ENCODE data around the gene TMEM72. TPM values are rescaled to one million over a fixed set of nuclear protein-coding genes. Genes with fewer than 3 reads are reported as not detected.
"Not testable (repeated sequence)": the region's sequence is repeated elsewhere in the genome, so short reads cannot be mapped to it uniquely, and the experiment has no call there.

TMEM72 gene
- not detected in 2 replicates for polyA plus RNA-seq (2014; cell fraction: cytosol; rRNA removed)
- polyA plus RNA-seq (2014; cell fraction: nucleus; rRNA removed), result not detected in 2 replicates

DNA sequence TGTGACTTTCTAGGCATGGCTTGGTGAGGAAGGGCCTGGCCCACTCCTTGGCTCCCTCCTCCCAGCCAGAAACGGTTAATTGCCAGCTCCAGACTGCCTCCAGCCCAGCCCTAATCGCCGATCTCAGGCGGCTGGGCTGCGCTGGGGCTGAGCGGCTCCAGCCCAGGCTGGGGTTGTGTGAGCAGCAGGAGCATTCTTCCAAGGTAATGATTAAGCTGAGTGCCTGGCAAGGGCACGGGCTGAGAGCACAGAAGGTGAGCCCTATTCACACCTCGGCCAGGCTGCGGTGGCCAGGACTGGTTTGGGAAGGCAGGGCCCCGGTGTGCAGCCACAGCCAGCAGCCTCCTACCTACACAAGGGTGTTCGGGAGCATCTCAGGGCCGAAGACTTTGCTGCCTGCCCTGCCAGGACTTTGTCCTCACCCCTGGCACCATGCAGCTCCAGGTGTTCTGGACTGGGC, at the start of gene TMEM72:
TMEM72 (plus strand) TSS at position 257 of the 460 bp plus-strand sequence; CDS start at position 433, 176 bp downstream.
- DNase-seq (ENCODE audit: low spot score), result peak; percentile 19

DNA sequence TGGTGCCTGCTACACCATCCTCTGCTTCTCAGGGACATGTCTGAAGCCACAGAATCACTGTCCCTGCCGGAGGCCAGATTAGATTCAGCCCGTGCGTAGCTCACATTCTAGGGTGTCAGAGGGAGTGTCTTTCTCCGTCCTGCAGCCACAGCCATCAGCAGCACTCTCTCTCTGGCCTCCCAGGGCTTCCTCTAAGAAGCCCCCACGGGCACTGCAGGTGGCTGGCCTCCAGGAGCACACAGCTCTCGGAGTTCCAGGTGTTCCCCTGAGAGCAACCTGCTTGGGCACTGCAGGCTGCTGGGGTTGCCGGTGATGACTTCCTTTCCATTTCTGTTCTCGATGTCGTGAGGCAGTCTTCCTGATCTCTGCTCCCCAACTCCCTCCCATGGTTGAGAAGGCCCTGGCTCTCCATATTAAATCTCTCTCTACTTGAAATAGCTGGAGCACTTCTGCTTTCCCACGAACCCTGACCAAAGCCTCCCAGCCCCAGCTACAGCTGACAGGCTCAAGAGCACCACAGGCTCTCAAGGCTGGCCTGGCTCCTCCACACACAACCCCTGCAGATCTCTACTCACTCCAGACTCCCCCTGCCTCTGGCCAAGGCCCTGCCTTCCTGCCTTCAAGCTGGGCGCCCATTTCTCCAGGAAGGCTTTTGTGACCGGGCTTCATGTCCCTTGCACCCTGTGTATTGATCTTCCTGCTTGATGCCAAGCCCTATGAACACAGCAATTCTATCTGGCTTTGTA, 49.0 kb upstream of the TMEM72 start:
- DNase-seq (ENCODE audit: low spot score), result no peak

DNA sequence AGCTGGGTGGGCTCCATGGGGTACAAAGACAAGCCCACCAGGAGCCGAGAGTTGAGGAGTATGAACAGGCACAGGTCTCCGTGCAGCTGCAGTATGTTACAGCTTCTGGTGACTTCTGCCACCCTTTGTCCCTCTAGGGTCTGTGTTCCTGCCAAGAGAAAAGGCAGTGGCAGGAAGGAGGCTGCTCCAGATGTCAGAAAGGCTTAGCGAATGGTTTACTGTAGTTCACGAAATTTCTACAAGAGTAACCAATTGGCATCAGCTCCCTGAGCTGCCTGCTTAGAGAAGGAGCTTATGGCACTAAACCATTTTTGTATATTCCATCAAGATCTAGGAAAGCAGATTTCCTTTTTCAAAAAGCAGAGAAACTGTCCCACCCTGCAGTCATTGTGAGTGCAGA, 48.2 kb upstream of the TMEM72 start:
- no peak for DNase-seq (ENCODE audit: low spot score)

DNA sequence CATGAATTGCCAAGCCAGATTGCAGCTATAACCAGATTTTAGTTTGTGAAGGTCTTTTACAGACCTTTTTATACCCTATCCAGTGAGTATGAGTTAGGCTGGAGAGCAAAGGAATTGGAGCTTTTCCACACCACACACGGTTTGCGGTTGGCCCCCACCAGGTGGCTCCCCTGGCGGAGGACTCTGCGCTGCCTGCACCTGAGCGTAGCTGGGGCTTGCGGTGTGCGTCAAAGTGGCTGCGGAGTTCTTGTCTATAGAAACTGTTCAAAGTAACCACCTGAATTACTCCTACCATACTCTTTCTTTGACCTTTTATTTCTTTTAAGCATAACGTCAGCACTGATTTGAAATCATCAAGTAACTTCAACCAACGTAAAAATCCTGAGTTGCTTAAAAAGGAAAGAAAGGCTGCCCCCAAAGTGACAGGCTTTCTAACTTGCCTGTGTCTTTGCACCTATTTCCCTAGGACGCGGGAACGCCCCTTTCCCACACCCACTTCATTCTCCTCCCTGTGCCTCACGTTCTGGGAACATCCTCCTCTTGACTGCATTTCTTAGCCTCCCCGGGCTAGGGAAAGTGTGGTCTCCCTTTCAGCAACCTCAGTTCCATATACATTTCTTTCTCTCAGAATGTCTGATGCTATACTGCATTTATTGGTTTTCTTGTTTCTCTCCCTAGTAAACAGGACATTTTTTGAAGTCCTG, 47.6 kb upstream of the TMEM72 start:
- DNase-seq (ENCODE audit: low spot score), result no peak

DNA sequence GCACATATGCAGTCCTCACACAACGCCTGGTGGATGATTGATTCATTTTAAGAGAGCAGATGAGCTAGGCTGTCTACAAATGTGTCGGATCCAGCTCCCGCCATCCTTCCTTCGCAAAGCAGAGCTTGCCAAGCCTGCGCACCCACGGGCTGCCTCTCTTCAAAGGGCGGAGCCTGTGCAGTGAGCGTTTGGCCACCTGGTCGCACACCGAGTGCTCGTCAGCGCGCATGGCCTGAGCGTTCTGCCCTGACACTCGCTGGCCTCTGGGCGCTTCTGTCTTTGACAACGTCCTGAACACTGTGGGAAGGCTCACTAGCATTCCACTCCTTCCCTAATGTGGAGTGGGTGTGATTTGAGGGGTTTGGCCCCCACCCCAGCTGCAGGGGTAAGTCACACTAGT, 47.1 kb upstream of the TMEM72 start:
- no peak for DNase-seq (ENCODE audit: low spot score)

DNA sequence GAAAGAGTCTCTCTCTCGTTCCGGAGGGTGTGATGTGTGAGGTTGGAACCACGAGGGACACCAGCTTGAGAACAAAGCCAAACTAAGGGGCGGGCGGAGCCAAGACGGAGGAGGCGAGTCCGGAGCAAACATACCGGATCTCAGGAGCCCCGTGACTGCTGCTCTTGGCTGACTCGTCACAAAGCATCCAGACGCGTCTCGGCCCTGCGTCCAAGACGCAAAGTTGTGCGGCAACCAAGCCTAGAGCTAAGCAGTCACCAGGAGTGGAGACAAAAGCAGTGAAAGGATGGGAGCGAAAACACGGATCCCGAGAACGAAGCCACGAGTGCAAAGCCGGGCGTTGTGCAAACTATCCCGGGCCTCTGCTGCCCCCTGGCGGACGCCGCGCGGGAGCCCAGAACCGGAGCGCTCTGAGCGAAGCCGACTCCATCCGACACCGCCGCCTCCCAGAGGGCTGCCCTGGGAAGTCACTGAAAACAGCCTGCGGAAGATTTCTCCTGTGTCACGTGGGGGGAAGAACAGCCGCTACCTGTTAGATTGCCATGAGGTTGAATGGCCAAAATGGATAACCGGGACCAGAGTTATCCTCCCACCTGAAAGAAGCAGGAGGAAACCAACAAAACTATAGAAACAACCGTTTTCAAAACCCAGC, 46.4 kb upstream of the TMEM72 start:
- DNase-seq (ENCODE audit: low spot score), result peak; percentile 65

DNA sequence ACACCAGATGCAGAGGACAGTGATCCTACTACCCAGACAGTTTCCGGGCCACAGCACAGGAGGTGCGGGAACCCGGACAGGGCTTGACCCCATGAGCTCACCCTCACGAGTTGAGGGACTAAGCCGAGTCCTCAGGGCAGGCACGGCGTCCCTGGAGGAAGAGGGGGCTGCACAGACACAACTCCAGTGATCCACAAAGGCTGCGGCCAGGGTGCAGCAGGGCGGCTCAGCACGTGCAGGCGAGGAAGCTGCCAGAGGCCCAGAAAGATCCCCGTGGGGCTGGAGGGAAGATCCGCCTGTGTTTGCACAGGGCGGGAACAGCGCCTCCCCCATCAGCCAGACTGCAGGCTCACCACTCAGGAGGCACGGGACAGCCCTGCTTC, 45.9 kb upstream of the TMEM72 start:
- DNase-seq (ENCODE audit: low spot score), result no peak

DNA sequence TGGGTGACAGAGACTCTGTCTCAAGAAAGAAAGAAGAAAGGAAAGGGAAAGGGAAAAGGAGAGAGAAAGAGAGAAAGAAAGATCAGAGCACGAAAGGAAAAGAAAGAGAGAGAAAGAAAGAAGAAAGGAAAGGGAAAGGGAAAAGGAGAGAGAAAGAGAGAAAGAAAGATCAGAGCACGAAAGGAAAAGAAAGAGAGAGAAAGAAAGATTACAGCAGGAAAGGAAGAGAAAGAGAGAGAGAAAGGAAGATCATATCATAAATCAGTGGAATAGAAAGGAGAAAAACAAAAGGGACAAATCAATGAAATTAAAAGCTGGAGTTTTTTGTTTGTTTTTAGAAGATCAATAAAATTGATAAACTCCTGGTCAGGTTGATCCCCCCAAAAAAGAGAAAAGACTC, 44.8 kb upstream of the TMEM72 start:
- not testable (repeated sequence) for DNase-seq (ENCODE audit: low spot score)

DNA sequence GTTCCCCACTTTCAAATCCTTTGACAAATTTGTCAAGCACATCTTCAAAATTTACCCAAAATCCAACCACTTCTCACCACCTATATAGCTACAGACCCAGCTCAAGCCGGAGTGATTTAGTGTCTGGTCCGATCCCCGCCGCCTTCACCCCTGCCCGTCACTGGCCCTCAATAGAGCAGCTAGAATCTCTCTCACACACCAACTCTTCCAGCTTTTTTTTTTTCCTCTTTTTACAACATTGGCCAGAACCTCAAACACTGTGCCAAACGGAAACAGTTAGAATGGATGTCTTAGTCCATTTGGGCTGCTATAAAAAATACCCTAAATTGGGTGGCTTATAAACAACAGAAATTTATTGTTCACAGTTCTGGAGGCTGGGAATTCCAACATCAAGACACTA, 41.1 kb upstream of the TMEM72 start:
- no peak for DNase-seq (ENCODE audit: low spot score)

DNA sequence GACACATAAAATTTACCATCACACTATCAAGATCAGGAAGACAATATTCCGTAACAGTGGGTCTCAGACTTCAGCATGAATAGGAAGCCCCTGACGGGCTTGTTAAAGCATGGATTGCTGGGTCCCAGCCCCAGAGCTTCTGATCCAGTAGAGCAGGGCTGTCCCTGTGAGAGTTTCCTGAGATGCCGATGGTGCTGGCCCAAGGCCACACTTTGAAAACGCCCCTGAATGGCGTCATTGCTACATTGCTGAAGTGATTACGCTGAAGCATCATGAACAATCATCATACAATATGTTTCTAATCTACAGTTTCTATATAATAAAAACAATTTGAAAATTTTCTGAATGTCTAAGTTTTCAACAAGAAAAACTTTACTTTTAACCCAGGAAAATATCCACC, 38.0 kb upstream of the TMEM72 start:
- no peak for DNase-seq (ENCODE audit: low spot score)

DNA sequence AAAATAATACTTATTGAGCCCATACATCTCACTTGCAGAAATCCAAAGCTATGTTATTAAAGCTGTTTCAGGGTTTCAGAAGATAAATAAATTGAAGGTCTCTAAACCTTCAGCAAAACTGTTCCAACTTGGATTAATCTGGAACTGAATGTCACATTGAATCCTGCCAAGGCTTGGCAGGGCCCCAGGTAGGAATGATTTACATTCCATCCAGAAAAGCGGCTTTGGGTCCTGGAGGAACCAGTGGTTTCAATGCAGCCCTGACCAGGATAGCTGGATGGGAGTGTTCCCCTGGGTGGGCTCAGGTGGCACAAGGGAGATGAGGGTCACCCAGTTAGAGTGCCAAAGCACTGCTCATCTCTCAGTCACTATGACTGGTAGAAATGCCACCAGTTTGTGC, 37.0 kb upstream of the TMEM72 start:
- no peak for DNase-seq (ENCODE audit: low spot score)

DNA sequence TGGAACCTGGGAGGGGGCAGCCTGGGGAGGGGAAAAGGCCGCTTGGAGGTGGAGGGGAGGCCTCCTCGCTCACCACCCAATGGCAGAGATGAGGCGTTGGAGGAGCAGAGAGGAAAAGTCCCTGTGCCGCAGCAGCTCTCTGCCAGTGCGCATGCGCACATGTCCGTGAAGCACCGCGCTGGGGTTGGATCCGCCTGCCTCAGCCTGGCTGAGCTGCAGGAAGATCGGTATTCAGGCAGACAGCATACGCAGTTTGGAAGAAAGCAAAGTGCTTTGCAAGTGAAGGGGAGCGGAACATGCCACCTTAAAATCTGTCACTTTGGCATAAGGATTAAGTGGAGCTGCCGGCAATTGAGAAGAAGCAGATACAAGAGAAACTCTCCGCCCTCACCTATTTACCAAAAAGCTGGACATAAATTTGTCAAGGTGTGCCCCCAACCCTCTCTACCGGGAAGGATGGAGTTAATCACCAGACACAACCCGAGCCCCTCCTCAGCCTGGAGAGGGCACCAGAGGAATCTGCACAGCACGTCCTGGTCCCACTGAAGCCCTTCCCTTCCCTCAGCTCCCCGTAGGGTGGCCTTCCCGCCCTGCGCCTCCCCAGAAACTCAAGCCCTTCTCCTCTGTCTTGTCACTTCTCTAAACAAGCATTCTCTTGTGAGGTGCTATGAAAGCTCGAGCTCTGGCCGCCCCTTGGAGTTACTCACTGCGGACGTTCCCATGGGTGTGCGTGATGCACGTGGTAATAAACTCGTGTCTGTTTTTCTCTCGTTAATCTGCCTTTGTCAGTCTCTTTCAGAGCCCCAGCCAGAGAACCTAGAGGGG, 32.2 kb upstream of the TMEM72 start:
- DNase-seq (ENCODE audit: low spot score), result peak; percentile 86

DNA sequence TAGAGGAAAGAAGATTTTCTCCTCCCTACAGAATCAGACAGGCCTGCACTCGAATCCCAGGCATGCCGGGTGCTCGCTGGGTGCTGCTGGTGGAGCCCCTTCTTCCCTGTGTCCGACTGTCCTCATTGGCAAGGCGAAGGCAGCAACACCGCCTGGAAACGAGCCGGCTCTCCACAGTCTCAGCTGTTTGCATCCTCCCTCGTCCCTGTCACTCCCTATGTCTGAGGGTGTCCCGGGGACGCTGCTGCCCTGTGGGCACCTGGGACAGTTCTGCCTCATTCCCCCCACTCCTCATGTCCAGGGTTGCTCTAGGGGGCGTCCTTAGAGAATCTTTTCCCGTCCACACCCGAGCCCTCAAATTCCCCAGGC, 31.6 kb upstream of the TMEM72 start:
- DNase-seq (ENCODE audit: low spot score), result no peak

DNA sequence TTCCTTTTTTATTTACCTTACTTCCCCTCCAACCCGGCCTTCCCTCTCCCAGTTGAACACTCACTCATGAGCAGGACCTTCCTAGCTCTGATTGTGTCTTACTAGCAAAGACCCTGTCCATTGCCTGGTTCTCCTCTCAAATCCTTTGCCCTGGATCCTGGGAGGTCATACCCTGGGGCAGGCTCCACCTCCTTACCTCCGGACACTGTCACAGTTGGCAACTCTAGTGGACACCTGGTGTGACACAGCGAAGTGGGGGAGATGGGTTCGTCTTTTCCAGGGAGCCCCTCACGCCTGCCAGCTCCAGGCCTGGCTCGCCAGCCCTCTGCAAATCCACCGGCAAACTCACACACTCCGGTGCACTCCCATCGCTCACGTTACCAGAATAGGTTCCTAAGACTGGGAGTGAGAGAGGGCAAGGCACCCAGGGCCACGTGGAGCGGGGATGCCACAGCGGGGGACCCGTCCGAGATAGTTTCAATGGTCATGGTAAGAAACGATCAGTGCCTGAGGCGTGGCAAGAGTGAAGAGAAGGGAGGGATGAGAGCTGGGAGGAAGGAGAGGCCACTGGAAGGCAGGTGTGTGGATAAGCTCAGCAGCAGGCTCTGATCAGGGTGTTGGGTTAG, 30.9 kb upstream of the TMEM72 start:
- DNase-seq (ENCODE audit: low spot score), result no peak

DNA sequence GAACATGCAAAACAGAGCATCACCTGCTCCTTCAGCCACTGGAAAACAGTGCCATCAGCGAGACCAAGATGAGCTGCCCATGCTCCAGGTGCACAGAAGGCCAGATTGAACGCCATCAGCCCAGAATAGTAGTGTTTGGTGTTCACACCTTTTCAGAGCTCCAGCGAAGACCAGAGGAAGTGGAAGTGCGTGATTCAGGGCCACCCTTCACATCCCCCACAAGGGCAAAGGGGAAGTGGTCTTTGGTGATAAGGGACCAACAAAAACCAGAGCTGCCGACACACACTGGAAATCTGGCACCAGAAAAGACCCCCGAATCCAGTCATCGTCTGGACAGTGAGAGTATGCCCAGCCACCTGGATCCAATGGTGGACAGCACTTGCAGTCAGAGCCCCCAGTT, 29.5 kb upstream of the TMEM72 start:
- DNase-seq (ENCODE audit: low spot score), result no peak

DNA sequence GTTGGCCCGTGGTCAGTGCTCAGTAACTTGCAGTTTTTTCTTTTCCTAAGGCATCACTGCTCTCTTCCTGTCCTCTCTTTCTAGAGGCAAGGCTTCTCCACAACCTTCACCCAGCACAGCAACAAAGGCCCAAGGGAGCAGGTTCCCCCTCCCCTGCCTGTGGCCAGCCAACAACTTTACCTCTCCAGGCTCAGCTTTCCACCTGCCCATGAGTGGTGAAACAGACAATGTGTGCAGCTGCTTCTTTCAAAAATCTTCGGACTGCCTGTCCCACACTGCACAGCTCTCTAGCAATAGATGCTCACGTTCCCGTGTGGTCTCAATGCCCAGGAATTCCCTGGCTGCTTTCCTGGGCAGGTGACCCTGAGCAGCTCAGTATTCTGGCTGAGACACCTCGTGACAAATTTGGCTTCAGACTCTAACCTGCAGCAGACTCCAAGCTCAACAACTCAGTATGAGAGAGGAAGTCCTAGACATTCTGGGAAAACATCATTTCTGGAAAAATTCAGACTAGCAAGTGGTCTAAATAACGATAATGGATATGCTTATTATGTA, 28.9 kb upstream of the TMEM72 start:
- no peak for DNase-seq (ENCODE audit: low spot score)

DNA sequence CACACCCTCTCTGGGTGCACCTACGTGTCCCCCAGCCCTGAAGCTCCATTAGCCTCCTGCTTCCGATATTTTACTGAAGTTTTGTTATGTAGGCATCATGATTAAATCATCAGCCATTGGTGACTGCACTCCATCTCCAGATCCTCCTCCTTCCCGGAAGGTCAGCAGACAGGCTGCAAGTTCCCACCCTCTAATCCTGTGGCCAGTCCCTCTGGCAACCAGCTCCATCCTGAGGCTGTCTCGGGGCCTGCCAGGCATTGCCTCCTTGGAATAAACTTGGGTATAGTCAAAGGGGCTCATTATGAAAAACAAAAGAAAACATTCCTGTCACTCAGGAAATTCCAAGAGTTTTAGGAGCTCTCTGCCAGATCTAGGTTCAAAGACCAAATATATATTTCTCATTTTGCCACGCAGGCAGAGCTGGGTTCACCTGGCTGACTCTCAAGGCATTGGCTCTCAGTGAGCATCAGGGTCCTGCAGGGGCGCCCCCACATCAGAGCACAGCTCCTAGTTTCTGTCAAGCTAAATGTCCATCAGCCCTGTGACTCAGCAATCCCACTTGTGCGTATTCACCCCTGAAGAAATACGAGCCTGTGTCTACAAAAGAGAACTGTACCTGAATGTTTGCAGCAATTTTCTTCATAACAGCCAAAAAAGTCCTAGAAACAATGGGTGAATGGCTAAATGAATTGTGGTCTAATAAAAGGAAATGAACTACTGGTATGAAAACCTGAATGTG, 27.4 kb upstream of the TMEM72 start:
- DNase-seq (ENCODE audit: low spot score), result no peak

DNA sequence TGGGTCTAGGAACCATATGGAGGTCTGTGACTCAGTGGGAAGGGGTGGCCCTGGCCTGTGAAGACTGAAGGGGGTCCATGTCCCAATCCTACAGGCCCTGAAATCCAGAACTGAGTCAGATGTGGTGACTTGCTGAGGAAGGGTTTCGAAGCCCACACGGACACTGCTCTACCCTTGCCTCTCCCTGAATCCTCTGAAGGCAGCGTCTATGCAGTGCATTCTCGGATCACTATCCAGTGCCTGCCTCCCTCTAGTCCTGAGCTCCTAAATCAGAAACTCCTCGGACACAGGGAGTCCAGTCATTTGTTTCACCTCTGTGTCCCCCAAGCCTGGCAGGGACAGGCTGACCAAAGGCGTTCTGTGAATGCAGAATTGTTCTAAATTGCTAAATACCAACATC, 25.4 kb upstream of the TMEM72 start:
- DNase-seq (ENCODE audit: low spot score), result no peak

DNA sequence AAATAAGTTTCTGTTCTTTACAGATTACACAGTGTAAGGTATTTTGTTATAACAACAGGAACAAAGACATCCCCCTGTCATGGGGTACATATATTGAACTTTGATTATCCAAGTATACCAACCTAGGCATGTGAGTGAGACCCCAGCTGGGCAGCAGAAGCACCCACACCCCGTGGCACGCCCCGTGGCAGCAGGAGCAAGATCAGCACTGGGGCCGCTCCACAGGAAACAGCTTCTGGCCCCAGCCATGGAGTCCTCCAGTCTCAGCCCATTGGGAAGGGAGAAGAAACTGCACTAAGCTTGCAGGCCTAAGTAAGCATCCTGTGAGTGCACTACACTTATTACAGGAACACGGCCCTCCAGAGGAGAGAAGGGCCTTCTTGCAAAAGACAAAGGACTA, 24.2 kb upstream of the TMEM72 start:
- no peak for DNase-seq (ENCODE audit: low spot score)

DNA sequence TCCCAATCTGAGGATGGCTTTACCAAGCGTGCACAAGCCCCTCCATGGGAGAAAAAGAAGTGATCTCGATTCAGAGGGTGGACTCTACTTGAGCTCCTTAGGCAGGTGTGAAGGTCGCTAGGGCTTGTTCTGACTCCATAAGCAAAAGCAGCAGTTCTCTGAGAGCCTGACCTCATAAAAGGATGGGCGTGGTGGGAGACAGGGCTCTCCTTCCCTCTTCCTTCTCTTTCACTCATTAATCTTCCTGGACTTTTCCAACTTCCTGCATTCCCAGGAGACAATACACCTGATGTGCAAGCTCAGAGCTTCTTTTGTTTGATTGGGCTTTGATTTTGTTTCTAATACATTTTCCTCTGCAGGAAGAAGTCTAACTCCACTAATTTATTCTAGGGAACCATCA, 22.3 kb upstream of the TMEM72 start:
- no peak for DNase-seq (ENCODE audit: low spot score)

Measured in SK-N-DZ (cell line).